ENCODE measurements around the gene ANO1.

Gene ANO1

DNA sequence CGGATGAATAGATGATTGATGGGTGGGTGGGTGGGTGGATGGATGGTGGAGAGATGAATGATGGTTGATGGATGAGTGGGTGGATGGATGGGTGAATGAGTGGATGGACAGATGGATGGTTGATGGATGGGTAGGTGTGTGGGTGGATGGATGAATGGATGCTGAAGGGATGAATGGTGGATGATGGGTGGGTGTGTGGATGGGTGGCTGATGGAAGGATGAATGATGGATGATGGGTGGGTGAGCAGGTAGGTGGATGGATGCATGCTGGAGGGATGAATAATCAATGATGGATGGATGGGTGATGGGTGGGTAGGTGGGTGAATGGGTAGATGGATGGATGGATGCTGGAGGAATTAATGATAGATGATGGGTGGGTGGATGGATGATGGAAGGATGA lies 40.5 kb downstream of the ANO1 start:
- Histone ChIP-seq H3K4me1 (ENCODE audit: control insufficient read depth, low read length) (no peaks in the 10 kb centered on the region), H3K27me3 (ENCODE audit: control insufficient read depth, low read length) (no peaks in the 10 kb centered on the region), H3F3A (ENCODE audit: control insufficient read depth, insufficient read depth) (no peaks in the 10 kb centered on the region), H3K79me2 (ENCODE audit: control insufficient read depth, low read length) (no peaks in the 10 kb centered on the region), H3K36me3 (ENCODE audit: control insufficient read depth, low read length) (no peaks in the 10 kb centered on the region), H3K4me2 (ENCODE audit: low read length) (no peak overlapping the region), H4K20me1 (ENCODE audit: control insufficient read depth, insufficient read depth, low read depth, low read length) (no peaks in the 10 kb centered on the region), H3K9me3 (ENCODE audit: control insufficient read depth, insufficient read depth, low read length) (no peaks in the 10 kb centered on the region), H3K4me3 (ENCODE audit: low read length) (no peak overlapping the region), H3K9me2 (replicated peaks; ENCODE audit: control insufficient read depth, low read length) (no peaks in the 10 kb centered on the region), H3K27ac (ENCODE audit: low read depth, low read length) (no peak overlapping the region)
- TF ChIP-seq, protein P1, sequence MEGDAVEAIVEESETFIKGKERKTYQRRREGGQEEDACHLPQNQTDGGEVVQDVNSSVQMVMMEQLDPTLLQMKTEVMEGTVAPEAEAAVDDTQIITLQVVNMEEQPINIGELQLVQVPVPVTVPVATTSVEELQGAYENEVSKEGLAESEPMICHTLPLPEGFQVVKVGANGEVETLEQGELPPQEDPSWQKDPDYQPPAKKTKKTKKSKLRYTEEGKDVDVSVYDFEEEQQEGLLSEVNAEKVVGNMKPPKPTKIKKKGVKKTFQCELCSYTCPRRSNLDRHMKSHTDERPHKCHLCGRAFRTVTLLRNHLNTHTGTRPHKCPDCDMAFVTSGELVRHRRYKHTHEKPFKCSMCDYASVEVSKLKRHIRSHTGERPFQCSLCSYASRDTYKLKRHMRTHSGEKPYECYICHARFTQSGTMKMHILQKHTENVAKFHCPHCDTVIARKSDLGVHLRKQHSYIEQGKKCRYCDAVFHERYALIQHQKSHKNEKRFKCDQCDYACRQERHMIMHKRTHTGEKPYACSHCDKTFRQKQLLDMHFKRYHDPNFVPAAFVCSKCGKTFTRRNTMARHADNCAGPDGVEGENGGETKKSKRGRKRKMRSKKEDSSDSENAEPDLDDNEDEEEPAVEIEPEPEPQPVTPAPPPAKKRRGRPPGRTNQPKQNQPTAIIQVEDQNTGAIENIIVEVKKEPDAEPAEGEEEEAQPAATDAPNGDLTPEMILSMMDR (IDR thresholded peaks at IDR 0.05; ENCODE audit: low read depth, low read length, poor library complexity, severe bottlenecking) = no peak

- Histone ChIP-seq H3K9me3 (ENCODE audit: control insufficient read depth, insufficient read depth, low read length) (no peaks in the 10 kb centered on the region), H3K36me3 (ENCODE audit: control insufficient read depth, low read length) (no peaks in the 10 kb centered on the region), H3K4me2 (ENCODE audit: low read length) (no peak overlapping the region), H3K9me2 (replicated peaks; ENCODE audit: control insufficient read depth, low read length) (no peaks in the 10 kb centered on the region), H3K27me3 (ENCODE audit: control insufficient read depth, low read length) (no peaks in the 10 kb centered on the region), H3F3A (ENCODE audit: control insufficient read depth, insufficient read depth) (no peaks in the 10 kb centered on the region), H3K27ac (ENCODE audit: low read depth, low read length) (no peak overlapping the region), H3K4me3 (ENCODE audit: low read length) (no peak overlapping the region), H4K20me1 (ENCODE audit: control insufficient read depth, insufficient read depth, low read depth, low read length) (no peaks in the 10 kb centered on the region), H3K79me2 (ENCODE audit: control insufficient read depth, low read length) (no peaks in the 10 kb centered on the region), H3K4me1 (ENCODE audit: control insufficient read depth, low read length) (no peaks in the 10 kb centered on the region)
- TF ChIP-seq, protein P1 (IDR thresholded peaks at IDR 0.05; ENCODE audit: low read depth, low read length, poor library complexity, severe bottlenecking) = no peak
- TF ChIP-seq EZH2phosphoT487 (IDR thresholded peaks at IDR 0.05; ENCODE audit: borderline replicate concordance, low read length) = no peak
These were observed 41.4 kb downstream of the ANO1 start for GRCh38 chr11:70119502-70119901.

GRCh38 chr11:70120674-70121073 lies 42.6 kb downstream of the ANO1 start:
- no peaks in the 10 kb centered on the region for H3K4me1 ChIP-seq (ENCODE audit: control insufficient read depth, low read length)
- no peaks in the 10 kb centered on the region for H3K27me3 ChIP-seq (ENCODE audit: control insufficient read depth, low read length)
- no peaks in the 10 kb centered on the region for H3K9me3 ChIP-seq (ENCODE audit: control insufficient read depth, insufficient read depth, low read length)
- no peaks in the 10 kb centered on the region for H3F3A ChIP-seq (ENCODE audit: control insufficient read depth, insufficient read depth)
- H4K20me1 ChIP-seq (ENCODE audit: control insufficient read depth, insufficient read depth, low read depth, low read length) = no peaks in the 10 kb centered on the region
- H3K79me2 ChIP-seq (ENCODE audit: control insufficient read depth, low read length) = no peaks in the 10 kb centered on the region
- H3K4me2 ChIP-seq (ENCODE audit: low read length) = no peak overlapping the region
- H3K36me3 ChIP-seq (ENCODE audit: control insufficient read depth, low read length) = no peaks in the 10 kb centered on the region
- H3K4me3 ChIP-seq (ENCODE audit: low read length) = no peak overlapping the region
- no peaks in the 10 kb centered on the region for H3K9me2 ChIP-seq (replicated peaks; ENCODE audit: control insufficient read depth, low read length)
- TF ChIP-seq, protein P1 (IDR thresholded peaks at IDR 0.05; ENCODE audit: low read depth, low read length, poor library complexity, severe bottlenecking) = no peak
- TF ChIP-seq EZH2phosphoT487 (IDR thresholded peaks at IDR 0.05; ENCODE audit: borderline replicate concordance, low read length) = no peak
- no peak overlapping the region for H3K27ac ChIP-seq (ENCODE audit: low read depth, low read length)
